Measurements from ENCODE around the gene TMIGD3. TPM values are rescaled to one million over a fixed set of nuclear protein-coding genes. Genes with fewer than 3 reads are reported as not detected.
A peak's percentile ranks its signal among the peaks of the same experiment; 100 is the strongest.

Gene TMIGD3
- total and polyA plus RNA-seq, 4 experiments from 2014 or later: not detected

DNA sequence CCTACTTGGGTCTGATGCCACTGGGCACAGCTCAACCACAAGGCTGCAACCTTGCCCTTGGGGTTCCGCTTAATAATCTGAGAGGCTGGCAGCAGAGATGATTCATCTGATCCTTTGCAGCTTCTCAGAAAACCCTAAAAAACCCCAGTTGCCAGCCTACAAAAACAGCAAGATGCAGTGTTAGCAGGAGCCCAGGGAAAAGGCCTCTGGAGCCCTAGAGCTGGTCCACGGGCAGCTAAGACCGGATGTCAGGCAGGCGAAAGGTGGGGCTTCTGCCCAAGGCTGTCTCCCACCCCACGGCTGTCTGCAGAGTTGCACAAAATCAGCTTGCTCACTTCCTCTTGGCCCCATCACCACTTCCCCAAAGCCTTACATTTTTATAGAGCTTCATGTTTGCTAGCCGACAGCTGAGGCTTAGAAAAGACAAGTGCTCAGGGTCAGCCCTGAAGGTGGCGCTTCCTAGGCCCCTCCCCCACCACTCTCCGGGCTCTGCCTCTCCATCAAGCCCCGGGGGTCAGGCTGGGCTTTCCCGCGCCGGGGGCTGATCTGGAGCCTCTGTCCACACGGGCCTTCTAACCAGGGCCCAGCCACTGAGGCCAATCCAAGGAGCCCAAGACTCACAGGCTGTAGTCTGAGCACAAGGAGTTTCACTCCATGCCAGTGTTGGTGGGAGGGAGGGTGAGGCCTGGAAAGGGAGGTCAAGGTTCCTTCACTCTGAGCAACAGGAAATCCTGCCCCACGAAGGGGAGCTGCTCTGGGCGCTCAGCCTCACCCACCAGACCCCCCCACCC lies 4.2 kb upstream of the TMIGD3 start:
- peak overlapping the region in 6 of 7 donors; percentile 93 to 98 (median 96) for H3K27ac Mint-ChIP-seq
- DNase-seq: peak; percentile 48 to 78 (median 49)
- no peaks in the 10 kb centered on the region for H3K27me3 Mint-ChIP-seq
- intact Hi-C loops (cut with micrococcal nuclease): loop anchor here (1.0 to 10.0 kb wide), 9 partner anchors 37 to 262 kb away; partner anchors contain the start of genes ATP5PB, DDX20 and WDR77
- H3K36me3 Mint-ChIP-seq: no peaks in the 10 kb centered on the region
- no peaks in the 10 kb centered on the region for H3K9me3 Mint-ChIP-seq
- H3K27me3 ChIP-seq (ENCODE audit: insufficient read depth, low read length): no peaks in the 10 kb centered on the region
- peaks cover 96% of the 10 kb centered on the region for H3K4me1 ChIP-seq (ENCODE audit: insufficient read depth, low read length)
- no peaks in the 10 kb centered on the region for H3K9me3 ChIP-seq (ENCODE audit: control insufficient read depth in 1 of 2, low read length in 2 of 2)
- peaks cover 41 to 61% (median 53%) of the 10 kb centered on the region in 4 donors for H3K4me1 Mint-ChIP-seq
- no peaks in the 10 kb centered on the region for H3K36me3 ChIP-seq (ENCODE audit: insufficient read depth, low read length)
- H3K27ac ChIP-seq (ENCODE audit: low read depth, low read length): peak overlapping the region; percentile 76
- H3K4me3 ChIP-seq (ENCODE audit: low read length in 2 of 2): peak overlapping the region; percentile 31 to 50
- CTCF ChIA-PET (ENCODE audit: partially characterized antibody): interaction anchor here (0.8 to 5.0 kb wide), 78 partner anchors 10 to 309 kb away, joined by 3 to 116 read pairs (median 6); partner anchors contain the start of genes ATP5PB, C1orf162, DDX20 and INKA2
- POLR2A ChIA-PET (ENCODE audit: partially characterized antibody): interaction anchor here (0.6 to 8.6 kb wide), 62 partner anchors 10 to 544 kb away, joined by 3 to 170 read pairs (median 5); partner anchors contain the start of genes ATP5PB, C1orf162, CEPT1 and DDX20
- peak overlapping the region; percentile 63 to 89 (median 86) for H3K4me3 Mint-ChIP-seq

DNA sequence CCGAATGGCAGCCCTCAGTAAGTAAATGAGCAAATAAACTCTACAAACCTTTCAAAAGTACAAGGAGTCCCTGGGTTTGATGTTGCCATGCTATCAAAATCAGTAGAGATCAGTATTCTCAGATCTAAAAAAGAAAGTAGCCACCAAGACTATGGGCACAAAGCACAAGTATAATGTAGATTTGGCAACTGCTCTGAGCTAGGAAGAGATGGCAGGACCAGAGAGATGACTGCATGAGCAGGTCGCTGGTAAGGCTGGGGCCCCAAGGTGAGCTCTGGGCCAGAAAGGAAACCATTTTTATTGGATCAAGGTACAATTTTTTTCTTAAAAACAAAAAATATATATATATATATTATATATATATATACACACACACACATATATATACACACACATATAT lies 3.1 kb upstream of the TMIGD3 start:
- Histone ChIP-seq H3K27me3 (ENCODE audit: insufficient read depth, low read length) (no peaks in the 10 kb centered on the region), H3K4me1 (ENCODE audit: insufficient read depth, low read length) (peaks cover 89% of the 10 kb centered on the region), H3K9me3 (ENCODE audit: control insufficient read depth in 1 of 2, low read length in 2 of 2) (no peaks in the 10 kb centered on the region), H3K27ac (ENCODE audit: low read depth, low read length) (peak overlapping the region; percentile 8), H3K36me3 (ENCODE audit: insufficient read depth, low read length) (no peaks in the 10 kb centered on the region), H3K4me3 (ENCODE audit: low read length in 2 of 2) (no peak overlapping the region)
- Mint-ChIP-seq H3K36me3 (no peaks in the 10 kb centered on the region), H3K27ac (peak overlapping the region in 6 of 7 donors; percentile 8 to 86 (median 68)), H3K9me3 (no peaks in the 10 kb centered on the region), H3K4me3 (peak overlapping the region in 5 of 8 donors; percentile 9 to 66 (median 24)), H3K27me3 (no peaks in the 10 kb centered on the region), H3K4me1 (peaks cover 45 to 65% (median 56%) of the 10 kb centered on the region in 4 donors)
- no peak for DNase-seq
- ChIA-PET CTCF (ENCODE audit: partially characterized antibody) (interaction anchor here (0.9 to 5.0 kb wide), 24 partner anchors 10 to 261 kb away, joined by 3 to 116 read pairs (median 22); partner anchors contain the start of genes ATP5PB, C1orf162, DDX20 and RAP1A), POLR2A (ENCODE audit: partially characterized antibody) (interaction anchor here (1.1 to 8.6 kb wide), 13 partner anchors 10 to 261 kb away, joined by 3 to 170 read pairs (median 19); partner anchors contain the start of genes ATP5PB, C1orf162, DDX20 and INKA2)
- intact Hi-C loops (cut with micrococcal nuclease): loop anchor here (2.0 to 10.0 kb wide), 2 partner anchors 36 to 118 kb away; no protein-coding TSS in a partner anchor

DNA sequence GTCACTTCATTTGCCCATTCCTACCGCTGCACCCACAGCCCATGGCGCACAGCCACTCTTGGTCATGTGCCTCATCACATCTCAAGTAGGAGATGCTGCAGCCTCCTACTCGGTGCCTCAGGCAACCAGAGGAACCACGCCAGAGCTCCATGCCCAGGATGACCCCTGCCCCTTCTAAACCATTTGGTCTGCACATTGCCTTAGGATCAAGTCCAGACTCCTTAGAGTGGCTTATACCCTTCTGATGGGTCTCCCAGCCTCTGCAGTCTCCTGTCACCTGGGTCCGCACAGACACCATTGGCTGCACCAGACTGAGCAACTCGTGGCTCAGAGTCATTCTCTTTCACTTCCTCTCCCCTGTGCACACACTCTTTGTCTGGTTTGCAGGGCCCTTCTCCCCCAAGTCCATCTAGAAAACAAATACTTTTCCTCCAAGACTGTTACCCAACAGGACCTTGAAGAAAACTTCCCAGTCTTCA lies 2.2 kb upstream of the TMIGD3 start:
- peaks cover 54 to 74% (median 63%) of the 10 kb centered on the region in 4 donors for H3K4me1 Mint-ChIP-seq
- peak overlapping the region in 6 of 7 donors; percentile 8 to 86 (median 65) for H3K27ac Mint-ChIP-seq
- Histone ChIP-seq H3K4me3 (ENCODE audit: low read length in 2 of 2) (no peak overlapping the region), H3K4me1 (ENCODE audit: insufficient read depth, low read length) (peaks cover 89% of the 10 kb centered on the region), H3K27me3 (ENCODE audit: insufficient read depth, low read length) (no peaks in the 10 kb centered on the region), H3K27ac (ENCODE audit: low read depth, low read length) (no peak overlapping the region), H3K36me3 (ENCODE audit: insufficient read depth, low read length) (no peaks in the 10 kb centered on the region), H3K9me3 (ENCODE audit: control insufficient read depth in 1 of 2, low read length in 2 of 2) (no peaks in the 10 kb centered on the region)
- H3K27me3 Mint-ChIP-seq: no peaks in the 10 kb centered on the region
- CTCF ChIA-PET (ENCODE audit: partially characterized antibody): interaction anchor here (1.2 to 4.6 kb wide), 4 partner anchors 9 to 30 kb away, joined by 4 to 116 read pairs (median 42); partner anchors contain the start of gene C1orf162
- no peak for DNase-seq
- intact Hi-C loops (cut with micrococcal nuclease): loop anchor here (2.0 to 10.0 kb wide), 2 partner anchors 35 to 119 kb away; no protein-coding TSS in a partner anchor
- H3K36me3 Mint-ChIP-seq: no peaks in the 10 kb centered on the region
- H3K9me3 Mint-ChIP-seq: no peaks in the 10 kb centered on the region
- H3K4me3 Mint-ChIP-seq: peak overlapping the region in 7 of 8 donors; percentile 24 to 66 (median 51)
- POLR2A ChIA-PET (ENCODE audit: partially characterized antibody): interaction anchor here (1.1 to 8.6 kb wide), 3 partner anchors 31 to 233 kb away, joined by 3 to 170 read pairs (median 19); partner anchors contain the start of genes C1orf162, INKA2 and RAP1A

DNA sequence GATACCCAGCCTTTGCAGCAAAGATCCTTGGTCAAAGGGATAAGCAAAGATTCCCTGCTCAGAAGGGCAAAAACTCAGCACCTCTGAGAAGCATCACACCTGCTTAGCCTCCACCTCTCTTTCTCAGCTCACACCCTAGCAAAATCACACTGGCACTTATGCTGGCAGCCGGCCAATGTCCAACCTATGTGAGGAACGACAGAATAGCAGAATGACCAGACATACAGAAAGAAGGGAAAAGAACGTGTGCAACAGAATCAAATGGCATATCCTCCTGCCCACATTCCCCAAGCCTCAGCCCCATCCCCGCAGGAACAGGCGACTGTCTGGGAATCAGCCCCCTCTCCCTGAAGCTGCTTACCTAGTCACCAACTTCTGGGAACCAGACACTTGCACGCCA lies 664 bp upstream of the TMIGD3 start:
- H3K4me3 ChIP-seq (ENCODE audit: low read length in 2 of 2): no peak overlapping the region
- Mint-ChIP-seq H3K36me3 (no peaks in the 10 kb centered on the region), H3K4me1 (peaks cover 53 to 90% (median 64%) of the 10 kb centered on the region in 4 donors), H3K4me3 (peak overlapping the region in 4 of 8 donors; percentile 65 to 77 (median 67)), H3K27me3 (no peaks in the 10 kb centered on the region), H3K27ac (peak overlapping the region in 6 of 7 donors; percentile 15 to 73 (median 47)), H3K9me3 (no peaks in the 10 kb centered on the region)
- H3K27me3 ChIP-seq (ENCODE audit: insufficient read depth, low read length): no peaks in the 10 kb centered on the region
- no peak for DNase-seq
- peaks cover 74% of the 10 kb centered on the region for H3K4me1 ChIP-seq (ENCODE audit: insufficient read depth, low read length)
- ChIA-PET POLR2A (ENCODE audit: partially characterized antibody) (interaction anchor here (0.8 to 8.6 kb wide), 6 partner anchors 13 to 243 kb away, joined by 3 to 170 read pairs (median 4); partner anchors contain the start of gene C1orf162), CTCF (ENCODE audit: partially characterized antibody) (interaction anchor here (1.2 to 2.2 kb wide), 5 partner anchors 13 to 265 kb away, joined by 3 to 10 read pairs (median 3); partner anchors contain the start of gene INKA2)
- H3K36me3 ChIP-seq (ENCODE audit: insufficient read depth, low read length): no peaks in the 10 kb centered on the region
- no peaks in the 10 kb centered on the region for H3K9me3 ChIP-seq (ENCODE audit: control insufficient read depth in 1 of 2, low read length in 2 of 2)
- H3K27ac ChIP-seq (ENCODE audit: low read depth, low read length): no peak overlapping the region
- intact Hi-C loops (cut with micrococcal nuclease): loop anchor here (10.0 kb wide), 1 partner anchor 121 kb away; no protein-coding TSS in a partner anchor

DNA sequence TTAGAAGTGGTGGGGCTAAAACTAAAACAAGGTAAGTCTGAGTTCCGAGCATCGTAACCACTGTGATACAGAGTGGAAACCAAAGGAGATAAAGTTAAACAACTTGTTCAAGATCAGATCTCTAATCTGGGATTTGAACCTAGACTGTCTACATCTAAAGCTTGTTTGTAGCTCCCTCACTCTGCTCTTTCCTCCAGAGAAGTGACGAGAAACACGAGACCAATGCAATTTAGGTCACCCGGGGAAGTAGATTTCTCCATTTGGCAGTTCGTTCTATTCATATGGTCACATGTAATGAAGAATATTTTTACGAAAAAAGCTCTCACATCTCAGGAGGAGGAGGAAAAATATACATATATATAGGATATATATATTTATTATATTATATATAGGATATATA lies 1.8 kb downstream of the TMIGD3 start:
- Mint-ChIP-seq H3K27ac (peak overlapping the region in 1 of 7 donors; percentile 62), H3K4me3 (peak overlapping the region in 1 of 8 donors; percentile 2), H3K36me3 (no peaks in the 10 kb centered on the region), H3K27me3 (no peaks in the 10 kb centered on the region), H3K9me3 (peaks cover 0 to 5% (median 1%) of the 10 kb centered on the region in 8 donors), H3K4me1 (peaks cover 48 to 81% (median 63%) of the 10 kb centered on the region in 4 donors)
- no peaks in the 10 kb centered on the region for H3K36me3 ChIP-seq (ENCODE audit: insufficient read depth, low read length)
- H3K27me3 ChIP-seq (ENCODE audit: insufficient read depth, low read length): no peaks in the 10 kb centered on the region
- peaks cover 53% of the 10 kb centered on the region for H3K4me1 ChIP-seq (ENCODE audit: insufficient read depth, low read length)
- no peak overlapping the region for H3K4me3 ChIP-seq (ENCODE audit: low read length in 2 of 2)
- H3K9me3 ChIP-seq (ENCODE audit: control insufficient read depth in 1 of 2, low read length in 2 of 2): no peaks in the 10 kb centered on the region
- DNase-seq: no peak
- H3K27ac ChIP-seq (ENCODE audit: low read depth, low read length): no peak overlapping the region
- CTCF ChIA-PET (ENCODE audit: partially characterized antibody): interaction anchor here (1.7 kb wide), 1 partner anchor 19 kb away, joined by 8 read pairs; no protein-coding TSS in a partner anchor
- POLR2A ChIA-PET (ENCODE audit: partially characterized antibody): interaction anchor here (0.5 to 2.2 kb wide), 3 partner anchors 25 to 105 kb away, joined by 4 to 8 read pairs (median 4); no protein-coding TSS in a partner anchor
- intact Hi-C loops (cut with micrococcal nuclease): loop anchor here (10.0 kb wide), 1 partner anchor 123 kb away; no protein-coding TSS in a partner anchor

DNA sequence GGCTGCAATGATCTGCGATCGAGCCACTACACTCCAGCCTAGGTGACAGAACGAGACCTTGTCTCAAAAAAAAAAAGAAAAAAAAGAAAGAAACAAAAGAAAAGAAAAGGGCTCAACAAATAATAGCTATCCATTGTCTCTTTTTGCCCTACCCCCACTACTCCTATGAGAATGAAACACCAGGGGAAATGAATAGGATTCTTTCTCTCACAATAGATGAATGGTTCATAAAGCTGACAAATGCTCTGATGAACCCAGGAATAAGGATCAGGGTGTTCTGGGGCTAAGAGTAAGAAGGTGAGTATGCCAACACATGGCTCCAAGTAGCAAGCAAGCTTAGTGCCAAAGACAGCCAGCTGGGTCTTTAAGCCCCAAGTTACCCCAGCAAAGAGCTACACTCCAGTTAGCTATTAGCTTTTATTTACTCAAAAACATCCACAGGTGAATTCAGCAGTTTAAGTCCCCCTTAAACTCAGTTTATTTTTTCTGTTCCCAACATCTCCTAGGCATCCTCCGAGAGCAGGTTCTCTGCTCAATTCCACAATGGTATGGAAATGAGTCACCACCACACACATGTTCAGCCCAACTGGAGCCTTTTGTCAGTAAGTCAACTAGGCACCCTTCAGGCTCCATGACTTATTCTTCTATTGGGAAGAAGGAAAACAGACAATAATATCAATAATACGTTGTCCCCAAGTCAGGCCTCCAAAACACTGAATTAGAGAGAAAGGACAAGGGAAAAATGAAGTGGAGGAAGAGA lies 4.2 kb downstream of the TMIGD3 start:
- Histone ChIP-seq H3K4me1 (ENCODE audit: insufficient read depth, low read length) (peaks cover 29% of the 10 kb centered on the region), H3K27ac (ENCODE audit: low read depth, low read length) (no peak overlapping the region), H3K36me3 (ENCODE audit: insufficient read depth, low read length) (no peaks in the 10 kb centered on the region), H3K4me3 (ENCODE audit: low read length in 2 of 2) (no peak overlapping the region), H3K27me3 (ENCODE audit: insufficient read depth, low read length) (no peaks in the 10 kb centered on the region), H3K9me3 (ENCODE audit: control insufficient read depth in 1 of 2, low read length in 2 of 2) (no peaks in the 10 kb centered on the region)
- H3K4me1 Mint-ChIP-seq: peaks cover 27 to 56% (median 43%) of the 10 kb centered on the region in 4 donors
- peak overlapping the region in 1 of 7 donors; percentile 8 for H3K27ac Mint-ChIP-seq
- ChIA-PET CTCF (ENCODE audit: partially characterized antibody) (interaction anchor here (4.5 to 4.9 kb wide), 2 partner anchors 9 to 16 kb away, joined by 28 to 43 read pairs; no protein-coding TSS in a partner anchor), POLR2A (ENCODE audit: partially characterized antibody) (interaction anchor here (0.9 to 5.3 kb wide), 2 partner anchors 8 to 22 kb away, joined by 3 to 19 read pairs; no protein-coding TSS in a partner anchor)
- H3K27me3 Mint-ChIP-seq: no peaks in the 10 kb centered on the region
- intact Hi-C loops (cut with micrococcal nuclease): no loop called here
- H3K9me3 Mint-ChIP-seq: peaks cover 0 to 17% (median 9%) of the 10 kb centered on the region in 8 donors
- peaks cover 1 to 4% of the 10 kb centered on the region in 2 donors for H3K36me3 Mint-ChIP-seq
- no peak overlapping the region for H3K4me3 Mint-ChIP-seq
- DNase-seq: no peak
